IMR-90 (cell line): Measurements from ENCODE around the gene PSMB11. TPM values are rescaled to one million over a fixed set of nuclear protein-coding genes. Genes with fewer than 3 reads are reported as not detected.

ENCODE experiments used
- ATAC-seq: fragments of 200-7000 bp; cut with Tn5 transposase; 2 replicates; pipeline ENCODE4 v1.9.1; 2020; ENCODE audit warnings: low read depth, mild to moderate bottlenecking, moderate library complexity
- BruUV-seq: library from RNA; stranded (reverse); fragments of 400-500 nt; replicated peaks from 2 replicates; lab custom pipeline; 2021; lab: Mats Ljungman, UMichigan
- CTCF ChIA-PET: fragments of 300-600 bp; formaldehyde crosslinking; extraction: SDS; loops from one replicate; lab custom pipeline; 2021; ENCODE audit warnings: antibody characterized with exemption; lab: Yijun Ruan, JAX
- POLR2A ChIA-PET: fragments of 300-600 bp; sonication (Branson Sonifier 250); formaldehyde crosslinking; loops from one replicate; lab custom pipeline; 2022; ENCODE audit warnings: antibody characterized with exemption; ENCODE audit not compliant: unreplicated experiment; lab: Charles Lee
- DNase-seq: peaks from one replicate; pipeline ENCODE4 v3.0.0; 2013
- H2AFZ ChIP-seq: replicated peaks from 2 replicates; pipeline ENCODE3; 2013; ENCODE audit warnings: low read length, mild to moderate bottlenecking; ENCODE audit not compliant: poor library complexity
- H2AK5ac ChIP-seq: 2 replicates; pipeline ENCODE4 v1.6.1; 2013; ENCODE audit warnings: low read depth, low read length, inconsistent platforms
- H2AK9ac ChIP-seq: replicated peaks from 2 replicates; pipeline ENCODE3; 2013; ENCODE audit warnings: mild to moderate bottlenecking, low read depth, low read length, moderate library complexity; ENCODE audit not compliant: poor library complexity
- H2BK120ac ChIP-seq: 2 replicates; pipeline ENCODE4 v1.6.1; 2013; ENCODE audit warnings: low read depth, low read length, inconsistent platforms
- H2BK15ac ChIP-seq: 3 replicates; pipeline ENCODE4 v1.6.1; 2013; ENCODE audit warnings: low read depth, low read length, inconsistent platforms
- H2BK20ac ChIP-seq: 2 replicates; pipeline ENCODE4 v1.6.1; 2013; ENCODE audit warnings: low read depth, mild to moderate bottlenecking, inconsistent platforms, low read length, moderate library complexity
- H2BK5ac ChIP-seq: 2 replicates; pipeline ENCODE4 v1.6.1; 2013; ENCODE audit warnings: mild to moderate bottlenecking, low read depth, low read length, inconsistent platforms; ENCODE audit not compliant: poor library complexity, severe bottlenecking
- H3K14ac ChIP-seq: replicated peaks from 2 replicates; pipeline ENCODE4 v1.6.1; 2013; ENCODE audit warnings: low read depth, low read length, inconsistent platforms
- H3K18ac ChIP-seq: 2 replicates; pipeline ENCODE4 v1.6.1; 2013; ENCODE audit warnings: low read depth, low read length, control low read depth
- H3K23ac ChIP-seq: 2 replicates; pipeline ENCODE4 v1.6.1; 2013; ENCODE audit warnings: low read depth, low read length, inconsistent platforms
- H3K27ac ChIP-seq: 2 replicates; pipeline ENCODE4 v1.5.1; 2013; ENCODE audit warnings: mild to moderate bottlenecking, control low read depth, low read length; ENCODE audit not compliant: insufficient read depth
- H3K27me3 ChIP-seq: 2 replicates; pipeline ENCODE4 v1.6.1; 2013; ENCODE audit warnings: low read length; ENCODE audit not compliant: control insufficient read depth, insufficient read depth
- H3K36me3 ChIP-seq: 2 replicates; pipeline ENCODE4 v1.6.1; 2013; ENCODE audit warnings: low read length, mixed read lengths; ENCODE audit not compliant: control insufficient read depth, insufficient read depth
- H3K4ac ChIP-seq: 2 replicates; pipeline ENCODE4 v1.6.1; 2013; ENCODE audit warnings: low read depth, low read length, inconsistent platforms
- H3K4me1 ChIP-seq: 2 replicates; pipeline ENCODE4 v1.6.1; 2013; ENCODE audit warnings: low read length, mixed read lengths; ENCODE audit not compliant: control insufficient read depth, insufficient read depth
- H3K4me2 ChIP-seq: 2 replicates; pipeline ENCODE4 v1.6.1; 2013; ENCODE audit warnings: low read depth, mild to moderate bottlenecking, control low read depth, low read length, moderate library complexity
- H3K4me3 ChIP-seq: 2 replicates; pipeline ENCODE4 v1.5.1; 2013; ENCODE audit warnings: low read depth, mild to moderate bottlenecking, control low read depth, low read length, moderate library complexity; ENCODE audit not compliant: insufficient read depth
- H3K56ac ChIP-seq: 2 replicates; pipeline ENCODE4 v1.6.1; 2013; ENCODE audit warnings: low read length, inconsistent platforms; ENCODE audit not compliant: insufficient read depth; ENCODE audit errors: extremely low read depth
- H3K79me1 ChIP-seq, 2 experiments: 2 replicates each; pipeline ENCODE4 v1.6.1; 2013; ENCODE audit warnings: low read length in 2 of 2, inconsistent platforms in 1 of 2, low read depth in 1 of 2
- H3K9ac ChIP-seq: 2 replicates; pipeline ENCODE4 v1.6.1; 2013; ENCODE audit warnings: low read depth, low read length, control low read depth
- H3K9me1 ChIP-seq: 2 replicates; pipeline ENCODE4 v1.6.1; 2013; ENCODE audit warnings: low read length, inconsistent platforms; ENCODE audit not compliant: insufficient read depth
- H3K9me3 ChIP-seq: 2 replicates; pipeline ENCODE4 v1.6.1; 2013; ENCODE audit warnings: low read length; ENCODE audit not compliant: control insufficient read depth, insufficient read depth
- H4K20me1 ChIP-seq: 2 replicates; pipeline ENCODE4 v1.6.1; 2013; ENCODE audit warnings: low read length, inconsistent platforms; ENCODE audit not compliant: insufficient read depth
- H4K5ac ChIP-seq: 2 replicates; pipeline ENCODE4 v1.6.1; 2013; ENCODE audit warnings: mild to moderate bottlenecking, low read depth, low read length, control low read depth
- H4K8ac ChIP-seq, 2 experiments: 2 replicates each; pipeline ENCODE4 v1.6.1; 2013; ENCODE audit warnings: low read depth in 2 of 2, low read length in 2 of 2, control low read depth in 1 of 2, inconsistent platforms in 1 of 2
- H4K91ac ChIP-seq: 2 replicates; pipeline ENCODE4 v1.6.1; 2013; ENCODE audit warnings: low read depth, low read length, inconsistent platforms; ENCODE audit not compliant: insufficient read depth
- BHLHE40 ChIP-seq: fragments of 150-350 bp; IDR thresholded peaks from 2 replicates; pipeline ENCODE4 v1.6.1; 2016; ENCODE audit warnings: mild to moderate bottlenecking, low read depth, low read length
- CEBPB ChIP-seq: IDR thresholded peaks from 2 replicates; pipeline ENCODE4 v1.6.1; 2012; ENCODE audit warnings: low read depth, low read length, improper control_type of control experiment
- CHD1 ChIP-seq: IDR thresholded peaks from 2 replicates; pipeline ENCODE4 v1.6.1; 2012; ENCODE audit warnings: low read depth, low read length, improper control_type of control experiment
- MAFK ChIP-seq: IDR thresholded peaks from 2 replicates; pipeline ENCODE4 v1.6.1; 2012; ENCODE audit warnings: low read depth, low read length, improper control_type of control experiment
- MAZ ChIP-seq: IDR thresholded peaks from 2 replicates; pipeline ENCODE4 v1.6.1; 2012; ENCODE audit warnings: low read depth, mild to moderate bottlenecking, low read length, improper control_type of control experiment, moderate library complexity, borderline replicate concordance
- MXI1 ChIP-seq: IDR thresholded peaks from 2 replicates; pipeline ENCODE4 v1.6.1; 2012; ENCODE audit warnings: low read depth, mild to moderate bottlenecking, low read length, moderate library complexity, borderline replicate concordance
- NFE2L2 ChIP-seq: fragments of 150-350 bp; IDR thresholded peaks from 2 replicates; pipeline ENCODE4 v1.6.1; 2016; ENCODE audit warnings: low read depth, mild to moderate bottlenecking, low read length
- POLR2A ChIP-seq: IDR thresholded peaks from 2 replicates; pipeline ENCODE4 v1.6.1; 2012; ENCODE audit warnings: mild to moderate bottlenecking, low read depth, low read length
- RAD21 ChIP-seq: IDR thresholded peaks from 2 replicates; pipeline ENCODE4 v1.6.1; 2012; ENCODE audit warnings: low read length, improper control_type of control experiment
- RFX5 ChIP-seq: IDR thresholded peaks from 2 replicates; pipeline ENCODE4 v1.8.0; 2012; ENCODE audit warnings: low read depth, mild to moderate bottlenecking, low read length, moderate library complexity
- WGBS, 2 experiments: methylation state at CpG; one replicate each; pipeline versions ENCODE4 v1.1.5 to v1.1.7; 2013; ENCODE audit warnings: missing lambda C conversion rate in 2 of 2; ENCODE audit not compliant: insufficient read length in 1 of 2; ENCODE audit errors: extremely low coverage in 2 of 2; 5-methylcytosine and 5-hydroxymethylcytosine counted together
- dilution Hi-C: fragments of 300-500 bp; cut with HindIII; formaldehyde crosslinking; loops from one replicate; pipeline ENCODE4 v1.14.3; 2018; ENCODE audit warnings: low sequenced_read_pairs; ENCODE audit not compliant: unreplicated experiment
- in situ Hi-C: fragments of 300-500 bp; cut with MboI; formaldehyde crosslinking; loops from 3 replicates; pipeline ENCODE4 v1.14.3; 2019; ENCODE audit warnings: low sequenced_read_pairs, inconsistent platforms, mixed read lengths
- intact Hi-C: fragments of 100-400 bp; cut with micrococcal nuclease; formaldehyde crosslinking; loops from 2 replicates; pipeline ENCODE4 v1.10.0; 2022
- polyA plus RNA-seq, 3 experiments: library from polyadenylated mRNA; depleted of rRNA; stranded (reverse); fragments of >200 nt; gene quantifications; 2 replicates each; pipeline ENCODE4 v1.2.3, GENCODE V29; 2012; ENCODE audit warnings: low replicate concordance in 1 of 3
- total RNA-seq: library from RNA; depleted of rRNA; stranded (reverse); fragments of >200 nt; gene quantifications from 2 replicates; pipeline ENCODE4 v1.2.3, GENCODE V29; 2012
- TF ChIP-seq, protein P1 (sequence below): conservative IDR thresholded peaks from 2 replicates; pipeline ENCODE4 v1.5.1; 2012; ENCODE audit warnings: mild to moderate bottlenecking, low read depth, low read length, improper control_type of control experiment
- TF ChIP-seq, protein P2 (sequence below): fragments of 150-350 bp; IDR thresholded peaks from 2 replicates; pipeline ENCODE4 v1.6.1; 2017; ENCODE audit warnings: mild to moderate bottlenecking, antibody characterized with exemption, low read length, low read depth

The PSMB11 gene
- total and polyA plus RNA-seq, 2 of the 4 experiments (the other 2 are of a cell fraction): not detected

- TF ChIP-seq RAD21 (no peak), POLR2A (no peak), CHD1 (no peak)
Measured at GRCh38 chr14:23020143-23021128, 21.6 kb upstream of the PSMB11 start (continued).

- POLR2A ChIA-PET: no interaction called here
- Histone ChIP-seq H3K23ac (no peak overlapping the region), H3K4ac (no peak overlapping the region), H3K4me3 (no peak overlapping the region), H2BK20ac (no peak overlapping the region), H3K9me3 (no peaks in the 10 kb centered on the region), H4K91ac (no peak overlapping the region), H4K8ac (no peak overlapping the region; a peak in 1 of 4 replicates), H4K20me1 (peaks cover 9% of the 10 kb centered on the region), H2AFZ (no peak overlapping the region), H3K9me1 (peaks cover 9% of the 10 kb centered on the region), H3K79me1 (peaks cover 3 to 11% of the 10 kb centered on the region in 2 experiments; a peak in 2 of 4 replicates), H3K56ac (no peak overlapping the region), H3K4me1 (peaks cover 11% of the 10 kb centered on the region), H3K14ac (no peak overlapping the region), H3K18ac (no peak overlapping the region), H3K27ac (no peak overlapping the region), H2BK120ac (no peak overlapping the region), H2AK5ac (no peak overlapping the region), H4K5ac (no peak overlapping the region), H2BK5ac (no peak overlapping the region), H3K27me3 (no peaks in the 10 kb centered on the region), H3K9ac (no peak overlapping the region), H3K36me3 (peaks cover 13% of the 10 kb centered on the region), H3K4me2 (no peak overlapping the region), H2BK15ac (no peak overlapping the region), H2AK9ac (no peak overlapping the region)
- intact Hi-C loops: no loop called here
- in situ Hi-C loops: no loop called here
- no TSS peak for BruUV-seq
- WGBS, 2 experiments: 34% methylated on average over 4 of the region's 9 CpGs; no CpG with 5 or more reads in 1 of the 2 experiments
- ATAC-seq (no peak), DNase-seq (no peak)
- CTCF ChIA-PET: interaction anchor here (1.5 kb wide), 1 partner anchor 13 kb away, joined by 3 read pairs; no protein-coding TSS in a partner anchor
- dilution Hi-C loops: no loop called here
- TF ChIP-seq RFX5 (no peak), CEBPB (no peak), MAFK (no peak), CHD1 (no peak), MXI1 (no peak), NFE2L2 (no peak), POLR2A (no peak), MAZ (no peak), BHLHE40 (no peak)
- TF ChIP-seq, protein P1, sequence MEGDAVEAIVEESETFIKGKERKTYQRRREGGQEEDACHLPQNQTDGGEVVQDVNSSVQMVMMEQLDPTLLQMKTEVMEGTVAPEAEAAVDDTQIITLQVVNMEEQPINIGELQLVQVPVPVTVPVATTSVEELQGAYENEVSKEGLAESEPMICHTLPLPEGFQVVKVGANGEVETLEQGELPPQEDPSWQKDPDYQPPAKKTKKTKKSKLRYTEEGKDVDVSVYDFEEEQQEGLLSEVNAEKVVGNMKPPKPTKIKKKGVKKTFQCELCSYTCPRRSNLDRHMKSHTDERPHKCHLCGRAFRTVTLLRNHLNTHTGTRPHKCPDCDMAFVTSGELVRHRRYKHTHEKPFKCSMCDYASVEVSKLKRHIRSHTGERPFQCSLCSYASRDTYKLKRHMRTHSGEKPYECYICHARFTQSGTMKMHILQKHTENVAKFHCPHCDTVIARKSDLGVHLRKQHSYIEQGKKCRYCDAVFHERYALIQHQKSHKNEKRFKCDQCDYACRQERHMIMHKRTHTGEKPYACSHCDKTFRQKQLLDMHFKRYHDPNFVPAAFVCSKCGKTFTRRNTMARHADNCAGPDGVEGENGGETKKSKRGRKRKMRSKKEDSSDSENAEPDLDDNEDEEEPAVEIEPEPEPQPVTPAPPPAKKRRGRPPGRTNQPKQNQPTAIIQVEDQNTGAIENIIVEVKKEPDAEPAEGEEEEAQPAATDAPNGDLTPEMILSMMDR: no peak
- TF ChIP-seq, protein P2, sequence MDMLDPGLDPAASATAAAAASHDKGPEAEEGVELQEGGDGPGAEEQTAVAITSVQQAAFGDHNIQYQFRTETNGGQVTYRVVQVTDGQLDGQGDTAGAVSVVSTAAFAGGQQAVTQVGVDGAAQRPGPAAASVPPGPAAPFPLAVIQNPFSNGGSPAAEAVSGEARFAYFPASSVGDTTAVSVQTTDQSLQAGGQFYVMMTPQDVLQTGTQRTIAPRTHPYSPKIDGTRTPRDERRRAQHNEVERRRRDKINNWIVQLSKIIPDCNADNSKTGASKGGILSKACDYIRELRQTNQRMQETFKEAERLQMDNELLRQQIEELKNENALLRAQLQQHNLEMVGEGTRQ: no peak
Measured at GRCh38 chr14:23021434-23021833, 20.6 kb upstream of the PSMB11 start.
